ENCODE measurements around the gene TCF7L2.

TCF7L2 gene

DNA sequence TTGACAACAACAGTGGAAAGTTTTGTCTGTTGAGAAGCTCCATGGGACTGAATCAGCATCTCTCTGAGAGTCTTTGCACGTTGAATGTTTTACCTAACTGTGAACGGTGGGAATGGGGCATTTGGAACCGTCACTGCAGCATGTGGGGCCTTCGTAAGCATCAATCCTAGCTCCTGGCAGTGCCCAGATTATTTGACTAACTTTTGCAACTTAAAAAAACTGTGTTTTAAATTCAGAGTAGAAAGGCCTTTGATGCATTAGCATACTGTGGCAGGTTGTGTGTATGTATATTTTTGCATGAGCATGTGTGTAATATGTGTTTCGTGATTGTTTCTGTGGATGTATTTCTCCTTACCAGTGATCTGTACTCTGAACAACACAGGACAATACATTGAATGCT, 194.5 kb downstream of the TCF7L2 start:
- no peaks in the 10 kb centered on the region for H3K27me3 ChIP-seq (replicated peaks in 2 of 5; ENCODE audit: control insufficient read depth in 4 of 5, insufficient read depth in 5 of 5, low read length in 4 of 5)
- H3K4me1 ChIP-seq (ENCODE audit: control extremely low read depth in 1 of 4, control insufficient read depth in 4 of 4, insufficient read depth in 4 of 4, low read length in 3 of 4), result no peaks in the 10 kb centered on the region
- WGBS (ENCODE audit: insufficient coverage), result 93% methylated on average over 4 of the region's 5 CpGs
- no peaks in the 10 kb centered on the region for H3K9me3 ChIP-seq (ENCODE audit: control extremely low read depth in 1 of 5, control insufficient read depth in 4 of 5, insufficient read depth in 2 of 5, low read depth in 1 of 5, low read length in 4 of 5)
- no peak for DNase-seq
- ChIA-PET POLR2A (no interaction called here), CTCF (interaction anchor here (0.5 kb wide), 2 partner anchors 37 to 112 kb away, joined by 3 to 4 read pairs; no protein-coding TSS in a partner anchor)
- no peak overlapping the region for H3K27ac ChIP-seq (ENCODE audit: insufficient read depth in 1 of 2, low read depth in 1 of 2, low read length in 2 of 2, poor library complexity in 1 of 2, severe bottlenecking in 2 of 2)
- H3K4me3 ChIP-seq (ENCODE audit: control insufficient read depth in 1 of 7, extremely low read depth in 1 of 7, insufficient read depth in 4 of 7, low read depth in 2 of 7, low read length in 6 of 7), result no peak overlapping the region
- peaks cover 11 to 63% (median 25%) of the 10 kb centered on the region in 4 experiments for H3K36me3 ChIP-seq (ENCODE audit: control insufficient read depth in 4 of 4, insufficient read depth in 4 of 4, low read length in 3 of 4)

DNA sequence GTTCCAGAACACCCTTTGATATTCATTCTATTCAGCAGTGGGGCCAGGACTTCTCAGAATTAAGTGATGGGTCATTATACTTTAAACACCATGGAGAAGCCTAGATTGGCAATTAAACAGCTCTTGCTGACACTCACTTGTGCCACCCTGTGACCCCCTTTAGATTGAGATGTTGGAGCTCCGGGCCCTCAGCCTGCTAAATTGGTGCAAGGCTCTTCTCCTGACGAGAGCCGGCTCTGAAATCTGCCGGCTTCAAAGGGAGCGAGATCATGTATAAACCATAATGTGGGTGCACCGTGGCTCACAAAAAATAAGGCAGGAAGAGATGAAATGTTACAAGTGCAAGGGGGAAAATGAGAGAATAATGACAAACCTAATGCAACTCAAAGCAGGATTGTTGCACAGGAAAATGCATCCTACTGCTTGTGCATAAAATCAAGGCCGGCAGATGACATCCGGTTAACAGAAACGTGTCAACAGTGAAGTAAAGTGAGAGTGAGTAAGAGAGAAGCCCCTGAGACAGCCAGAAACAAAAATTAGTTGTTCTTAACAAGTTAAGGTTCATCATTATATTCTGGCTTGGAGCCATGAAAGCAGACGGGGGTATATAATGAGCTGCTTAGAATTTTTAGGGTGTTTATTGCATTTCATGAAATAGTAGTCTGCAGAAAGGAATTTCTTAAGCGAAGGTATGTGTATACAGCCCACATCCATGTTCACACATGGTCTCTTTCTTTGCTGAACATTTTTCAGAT, 198.2 kb downstream of the TCF7L2 start:
- Histone ChIP-seq H3K9me3 (ENCODE audit: control extremely low read depth in 1 of 5, control insufficient read depth in 4 of 5, insufficient read depth in 2 of 5, low read depth in 1 of 5, low read length in 4 of 5) (no peaks in the 10 kb centered on the region), H3K27ac (ENCODE audit: insufficient read depth in 1 of 2, low read depth in 1 of 2, low read length in 2 of 2, poor library complexity in 1 of 2, severe bottlenecking in 2 of 2) (no peak overlapping the region), H3K4me3 (ENCODE audit: control insufficient read depth in 1 of 7, extremely low read depth in 1 of 7, insufficient read depth in 4 of 7, low read depth in 2 of 7, low read length in 6 of 7) (no peak overlapping the region), H3K27me3 (replicated peaks in 2 of 5; ENCODE audit: control insufficient read depth in 4 of 5, insufficient read depth in 5 of 5, low read length in 4 of 5) (no peaks in the 10 kb centered on the region), H3K36me3 (ENCODE audit: control insufficient read depth in 4 of 4, insufficient read depth in 4 of 4, low read length in 3 of 4) (peaks cover 21 to 77% (median 39%) of the 10 kb centered on the region in 4 experiments), H3K4me1 (ENCODE audit: control extremely low read depth in 1 of 4, control insufficient read depth in 4 of 4, insufficient read depth in 4 of 4, low read length in 3 of 4) (peaks cover 0 to 9% (median 3%) of the 10 kb centered on the region in 4 experiments)
- DNase-seq, result no peak
- CTCF ChIA-PET, result interaction anchor here (0.6 to 0.8 kb wide), 2 partner anchors 11 to 651 kb away, joined by 3 read pairs; no protein-coding TSS in a partner anchor
- POLR2A ChIA-PET, result no interaction called here
- WGBS (ENCODE audit: insufficient coverage), result 96% methylated on average over 10 of the region's 11 CpGs

DNA sequence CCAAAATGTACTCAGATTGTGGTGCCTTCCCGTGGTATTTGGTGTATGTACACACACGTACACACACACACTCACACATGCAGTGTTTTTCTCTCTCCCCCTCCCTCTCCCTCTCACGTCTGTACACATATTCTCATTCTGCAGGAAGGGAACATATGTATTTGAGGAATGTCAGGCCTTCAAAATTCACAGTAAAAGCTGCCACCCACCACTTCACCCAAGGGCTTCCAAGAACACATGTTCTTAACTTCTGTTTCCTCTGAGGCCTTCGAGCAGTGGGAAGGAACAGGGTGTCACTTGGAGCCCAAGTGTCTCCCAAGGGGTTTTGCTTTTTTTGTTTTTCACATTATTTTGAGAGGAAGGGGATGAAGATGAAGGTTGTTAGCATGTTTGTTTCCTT, 198.9 kb downstream of the TCF7L2 start:
- no peak for DNase-seq
- H3K36me3 ChIP-seq (ENCODE audit: control insufficient read depth in 4 of 4, insufficient read depth in 4 of 4, low read length in 3 of 4), result peaks cover 19 to 77% (median 43%) of the 10 kb centered on the region in 4 experiments
- H3K9me3 ChIP-seq (ENCODE audit: control extremely low read depth in 1 of 5, control insufficient read depth in 4 of 5, insufficient read depth in 2 of 5, low read depth in 1 of 5, low read length in 4 of 5), result no peaks in the 10 kb centered on the region
- POLR2A ChIA-PET, result no interaction called here
- H3K4me3 ChIP-seq (ENCODE audit: control insufficient read depth in 1 of 7, extremely low read depth in 1 of 7, insufficient read depth in 4 of 7, low read depth in 2 of 7, low read length in 6 of 7), result no peak overlapping the region
- CTCF ChIA-PET, result no interaction called here
- WGBS (ENCODE audit: insufficient coverage), result 80% methylated on average over 1 of the region's 4 CpGs
- no peak overlapping the region for H3K27ac ChIP-seq (ENCODE audit: insufficient read depth in 1 of 2, low read depth in 1 of 2, low read length in 2 of 2, poor library complexity in 1 of 2, severe bottlenecking in 2 of 2)
- no peaks in the 10 kb centered on the region for H3K27me3 ChIP-seq (replicated peaks in 2 of 5; ENCODE audit: control insufficient read depth in 4 of 5, insufficient read depth in 5 of 5, low read length in 4 of 5)
- H3K4me1 ChIP-seq (ENCODE audit: control extremely low read depth in 1 of 4, control insufficient read depth in 4 of 4, insufficient read depth in 4 of 4, low read length in 3 of 4), result peaks cover 0 to 9% (median 3%) of the 10 kb centered on the region in 4 experiments

DNA sequence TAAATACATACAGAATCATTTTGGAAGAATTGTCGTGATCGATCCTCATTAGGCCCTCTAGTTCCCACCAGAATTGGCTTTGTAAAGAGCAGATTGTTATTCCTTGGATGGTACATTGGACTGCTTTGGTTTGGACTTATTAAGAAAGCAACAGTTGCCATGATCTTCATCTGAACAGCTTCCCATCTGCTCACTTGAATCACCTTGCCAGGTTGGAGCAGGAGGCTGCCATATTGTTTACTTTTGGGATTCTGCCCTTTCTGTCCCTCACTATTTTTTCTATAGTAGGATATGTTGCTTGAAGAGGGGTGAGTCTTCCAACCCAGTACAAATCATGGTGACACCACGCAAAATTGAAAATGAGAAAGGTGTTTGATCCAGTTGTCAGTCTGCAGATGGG, 199.6 kb downstream of the TCF7L2 start:
- Histone ChIP-seq H3K4me1 (ENCODE audit: control extremely low read depth in 1 of 4, control insufficient read depth in 4 of 4, insufficient read depth in 4 of 4, low read length in 3 of 4) (peaks cover 0 to 9% (median 3%) of the 10 kb centered on the region in 4 experiments), H3K36me3 (ENCODE audit: control insufficient read depth in 4 of 4, insufficient read depth in 4 of 4, low read length in 3 of 4) (peaks cover 17 to 76% (median 45%) of the 10 kb centered on the region in 4 experiments), H3K9me3 (ENCODE audit: control extremely low read depth in 1 of 5, control insufficient read depth in 4 of 5, insufficient read depth in 2 of 5, low read depth in 1 of 5, low read length in 4 of 5) (no peaks in the 10 kb centered on the region), H3K27me3 (replicated peaks in 2 of 5; ENCODE audit: control insufficient read depth in 4 of 5, insufficient read depth in 5 of 5, low read length in 4 of 5) (no peaks in the 10 kb centered on the region), H3K4me3 (ENCODE audit: control insufficient read depth in 1 of 7, extremely low read depth in 1 of 7, insufficient read depth in 4 of 7, low read depth in 2 of 7, low read length in 6 of 7) (no peak overlapping the region), H3K27ac (ENCODE audit: insufficient read depth in 1 of 2, low read depth in 1 of 2, low read length in 2 of 2, poor library complexity in 1 of 2, severe bottlenecking in 2 of 2) (no peak overlapping the region)
- DNase-seq, result no peak
- whole genome bisulfite sequencing (ENCODE audit: insufficient coverage), result 87% methylated on average over 3 of the region's 3 CpGs
- POLR2A ChIA-PET, result no interaction called here
- CTCF ChIA-PET, result no interaction called here

DNA sequence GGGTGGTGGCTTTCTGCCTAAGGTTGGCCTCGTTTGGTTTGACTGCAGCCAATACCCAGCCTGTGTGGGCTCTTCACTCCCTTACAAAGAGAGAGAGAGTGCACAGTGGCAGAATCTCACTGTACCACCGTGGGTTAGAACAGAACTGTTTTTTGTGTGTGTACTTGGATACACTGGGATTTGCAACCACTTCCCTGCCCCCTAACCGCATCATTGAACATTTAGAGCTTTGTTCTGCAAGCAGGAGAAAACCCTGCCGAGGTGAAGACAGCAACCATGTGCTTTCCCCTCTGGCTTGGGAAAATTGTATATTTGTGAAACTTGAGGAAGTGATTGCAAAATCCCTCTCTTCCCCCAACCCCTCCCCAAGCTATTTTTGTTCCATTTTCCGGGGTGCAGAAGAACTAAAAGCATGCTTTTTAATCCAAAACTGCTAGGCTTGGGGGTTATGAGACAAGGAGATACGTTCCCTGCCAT, 201.2 kb downstream of the TCF7L2 start:
- ChIA-PET CTCF (no interaction called here), POLR2A (no interaction called here)
- Histone ChIP-seq H3K27ac (ENCODE audit: insufficient read depth in 1 of 2, low read depth in 1 of 2, low read length in 2 of 2, poor library complexity in 1 of 2, severe bottlenecking in 2 of 2) (no peak overlapping the region), H3K9me3 (ENCODE audit: control extremely low read depth in 1 of 5, control insufficient read depth in 4 of 5, insufficient read depth in 2 of 5, low read depth in 1 of 5, low read length in 4 of 5) (no peaks in the 10 kb centered on the region), H3K36me3 (ENCODE audit: control insufficient read depth in 4 of 4, insufficient read depth in 4 of 4, low read length in 3 of 4) (peaks cover 18 to 65% (median 49%) of the 10 kb centered on the region in 4 experiments), H3K4me3 (ENCODE audit: control insufficient read depth in 1 of 7, extremely low read depth in 1 of 7, insufficient read depth in 4 of 7, low read depth in 2 of 7, low read length in 6 of 7) (no peak overlapping the region), H3K27me3 (replicated peaks in 2 of 5; ENCODE audit: control insufficient read depth in 4 of 5, insufficient read depth in 5 of 5, low read length in 4 of 5) (no peaks in the 10 kb centered on the region), H3K4me1 (ENCODE audit: control extremely low read depth in 1 of 4, control insufficient read depth in 4 of 4, insufficient read depth in 4 of 4, low read length in 3 of 4) (peaks cover 0 to 9% (median 3%) of the 10 kb centered on the region in 4 experiments)
- WGBS (ENCODE audit: insufficient coverage), result 79% methylated on average over 2 of the region's 6 CpGs
- DNase-seq, result no peak

DNA sequence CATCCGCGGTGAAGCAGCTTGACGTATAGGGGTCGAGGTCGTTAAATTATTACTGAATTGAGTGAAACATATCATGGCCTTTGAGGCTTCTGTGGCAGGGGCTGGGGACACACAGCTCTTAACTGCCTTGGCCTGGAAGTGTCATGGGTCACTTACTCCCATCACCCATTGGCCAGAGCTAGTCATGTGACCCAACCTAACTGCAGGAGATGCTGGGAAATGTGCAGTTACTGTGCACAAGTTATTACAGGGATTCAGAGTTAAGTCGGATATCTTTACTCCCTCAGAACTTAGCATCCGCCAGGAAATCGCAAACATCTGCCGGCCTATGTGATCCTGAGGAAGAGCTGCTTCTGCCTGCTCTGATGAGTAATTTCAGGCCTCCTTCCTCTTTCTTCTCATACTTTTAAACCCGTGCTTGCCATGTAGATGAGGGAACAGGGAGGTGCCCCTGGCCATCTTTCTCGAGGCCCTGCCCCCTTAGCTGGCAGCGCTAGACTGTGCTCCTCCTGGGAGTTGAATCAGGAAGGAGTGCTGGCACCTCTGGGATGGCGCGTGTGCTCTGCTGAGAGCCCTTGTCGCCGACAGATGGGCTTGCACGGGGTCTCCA, 203.6 kb downstream of the TCF7L2 start:
- no peaks in the 10 kb centered on the region for H3K27me3 ChIP-seq (replicated peaks in 2 of 5; ENCODE audit: control insufficient read depth in 4 of 5, insufficient read depth in 5 of 5, low read length in 4 of 5)
- H3K27ac ChIP-seq (ENCODE audit: insufficient read depth in 1 of 2, low read depth in 1 of 2, low read length in 2 of 2, poor library complexity in 1 of 2, severe bottlenecking in 2 of 2), result no peak overlapping the region
- POLR2A ChIA-PET, result interaction anchor here (0.7 kb wide), 1 partner anchor 9 kb away, joined by 3 read pairs; no protein-coding TSS in a partner anchor
- H3K9me3 ChIP-seq (ENCODE audit: control extremely low read depth in 1 of 5, control insufficient read depth in 4 of 5, insufficient read depth in 2 of 5, low read depth in 1 of 5, low read length in 4 of 5), result no peaks in the 10 kb centered on the region
- CTCF ChIA-PET, result interaction anchor here (1.6 to 1.8 kb wide), 2 partner anchors 12 to 232 kb away, joined by 4 read pairs; no protein-coding TSS in a partner anchor
- DNase-seq, result no peak
- 93% methylated on average over 17 of the region's 17 CpGs for WGBS (ENCODE audit: insufficient coverage)
- no peak overlapping the region for H3K4me3 ChIP-seq (ENCODE audit: control insufficient read depth in 1 of 7, extremely low read depth in 1 of 7, insufficient read depth in 4 of 7, low read depth in 2 of 7, low read length in 6 of 7)
- H3K4me1 ChIP-seq (ENCODE audit: control extremely low read depth in 1 of 4, control insufficient read depth in 4 of 4, insufficient read depth in 4 of 4, low read length in 3 of 4), result peaks cover 0 to 9% (median 3%) of the 10 kb centered on the region in 4 experiments
- H3K36me3 ChIP-seq (ENCODE audit: control insufficient read depth in 4 of 4, insufficient read depth in 4 of 4, low read length in 3 of 4), result peaks cover 17 to 61% (median 50%) of the 10 kb centered on the region in 4 experiments

DNA sequence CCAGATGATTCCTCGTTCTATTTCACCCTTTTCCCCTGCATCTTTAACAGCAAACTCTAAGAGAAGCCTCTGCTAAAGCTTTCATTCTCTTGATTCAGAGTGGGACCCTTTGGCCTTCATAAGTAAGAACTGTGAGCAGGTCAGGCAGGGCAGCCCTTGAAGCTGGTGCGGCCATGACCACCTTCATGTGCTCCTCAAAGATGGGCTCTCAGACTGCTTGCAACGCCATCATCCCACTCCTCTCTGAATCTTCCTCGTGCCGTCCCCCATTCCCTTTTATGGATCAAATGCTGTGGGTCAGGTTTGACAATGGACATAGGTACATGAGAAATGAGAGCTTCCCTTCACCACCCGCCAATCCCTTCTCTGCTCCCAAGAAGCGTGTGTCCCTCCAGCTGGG, 207.4 kb downstream of the TCF7L2 start:
- Histone ChIP-seq H3K36me3 (ENCODE audit: control insufficient read depth in 4 of 4, insufficient read depth in 4 of 4, low read length in 3 of 4) (peaks cover 16 to 55% (median 43%) of the 10 kb centered on the region in 4 experiments), H3K27me3 (replicated peaks in 2 of 5; ENCODE audit: control insufficient read depth in 4 of 5, insufficient read depth in 5 of 5, low read length in 4 of 5) (no peaks in the 10 kb centered on the region), H3K27ac (ENCODE audit: insufficient read depth in 1 of 2, low read depth in 1 of 2, low read length in 2 of 2, poor library complexity in 1 of 2, severe bottlenecking in 2 of 2) (no peak overlapping the region), H3K4me3 (ENCODE audit: control insufficient read depth in 1 of 7, extremely low read depth in 1 of 7, insufficient read depth in 4 of 7, low read depth in 2 of 7, low read length in 6 of 7) (no peak overlapping the region), H3K4me1 (ENCODE audit: control extremely low read depth in 1 of 4, control insufficient read depth in 4 of 4, insufficient read depth in 4 of 4, low read length in 3 of 4) (no peaks in the 10 kb centered on the region), H3K9me3 (ENCODE audit: control extremely low read depth in 1 of 5, control insufficient read depth in 4 of 5, insufficient read depth in 2 of 5, low read depth in 1 of 5, low read length in 4 of 5) (no peaks in the 10 kb centered on the region)
- POLR2A ChIA-PET, result interaction anchor here (0.6 kb wide), 1 partner anchor 47 kb away, joined by 4 read pairs; no protein-coding TSS in a partner anchor
- DNase-seq, result no peak
- CTCF ChIA-PET, result interaction anchor here (0.9 kb wide), 1 partner anchor 228 kb away, joined by 3 read pairs; no protein-coding TSS in a partner anchor
- 98% methylated on average over 4 of the region's 7 CpGs for WGBS (ENCODE audit: insufficient coverage)

Measured in common myeloid progenitor, CD34-positive (primary cell).